K562 treated with DMSO at 1 percent for 12 hours (cell line): Measurements from ENCODE around the gene DACT1. TPM values are rescaled to one million over a fixed set of nuclear protein-coding genes. Genes with fewer than 3 reads are reported as not detected.

Experiments
- total RNA-seq: library from RNA; unstranded; fragments of 300-600 nt; gene quantifications from 2 replicates; pipeline ENCODE4 v1.2.3, GENCODE V29; 2022; ENCODE audit not compliant: insufficient read depth

The DACT1 gene, protein sequence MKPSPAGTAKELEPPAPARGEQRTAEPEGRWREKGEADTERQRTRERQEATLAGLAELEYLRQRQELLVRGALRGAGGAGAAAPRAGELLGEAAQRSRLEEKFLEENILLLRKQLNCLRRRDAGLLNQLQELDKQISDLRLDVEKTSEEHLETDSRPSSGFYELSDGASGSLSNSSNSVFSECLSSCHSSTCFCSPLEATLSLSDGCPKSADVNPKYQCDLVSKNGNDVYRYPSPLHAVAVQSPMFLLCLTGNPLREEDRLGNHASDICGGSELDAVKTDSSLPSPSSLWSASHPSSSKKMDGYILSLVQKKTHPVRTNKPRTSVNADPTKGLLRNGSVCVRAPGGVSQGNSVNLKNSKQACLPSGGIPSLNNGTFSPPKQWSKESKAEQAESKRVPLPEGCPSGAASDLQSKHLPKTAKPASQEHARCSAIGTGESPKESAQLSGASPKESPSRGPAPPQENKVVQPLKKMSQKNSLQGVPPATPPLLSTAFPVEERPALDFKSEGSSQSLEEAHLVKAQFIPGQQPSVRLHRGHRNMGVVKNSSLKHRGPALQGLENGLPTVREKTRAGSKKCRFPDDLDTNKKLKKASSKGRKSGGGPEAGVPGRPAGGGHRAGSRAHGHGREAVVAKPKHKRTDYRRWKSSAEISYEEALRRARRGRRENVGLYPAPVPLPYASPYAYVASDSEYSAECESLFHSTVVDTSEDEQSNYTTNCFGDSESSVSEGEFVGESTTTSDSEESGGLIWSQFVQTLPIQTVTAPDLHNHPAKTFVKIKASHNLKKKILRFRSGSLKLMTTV
- 0.31 TPM in 1 of 2 replicates, not detected in the other for total RNA-seq

DNA sequence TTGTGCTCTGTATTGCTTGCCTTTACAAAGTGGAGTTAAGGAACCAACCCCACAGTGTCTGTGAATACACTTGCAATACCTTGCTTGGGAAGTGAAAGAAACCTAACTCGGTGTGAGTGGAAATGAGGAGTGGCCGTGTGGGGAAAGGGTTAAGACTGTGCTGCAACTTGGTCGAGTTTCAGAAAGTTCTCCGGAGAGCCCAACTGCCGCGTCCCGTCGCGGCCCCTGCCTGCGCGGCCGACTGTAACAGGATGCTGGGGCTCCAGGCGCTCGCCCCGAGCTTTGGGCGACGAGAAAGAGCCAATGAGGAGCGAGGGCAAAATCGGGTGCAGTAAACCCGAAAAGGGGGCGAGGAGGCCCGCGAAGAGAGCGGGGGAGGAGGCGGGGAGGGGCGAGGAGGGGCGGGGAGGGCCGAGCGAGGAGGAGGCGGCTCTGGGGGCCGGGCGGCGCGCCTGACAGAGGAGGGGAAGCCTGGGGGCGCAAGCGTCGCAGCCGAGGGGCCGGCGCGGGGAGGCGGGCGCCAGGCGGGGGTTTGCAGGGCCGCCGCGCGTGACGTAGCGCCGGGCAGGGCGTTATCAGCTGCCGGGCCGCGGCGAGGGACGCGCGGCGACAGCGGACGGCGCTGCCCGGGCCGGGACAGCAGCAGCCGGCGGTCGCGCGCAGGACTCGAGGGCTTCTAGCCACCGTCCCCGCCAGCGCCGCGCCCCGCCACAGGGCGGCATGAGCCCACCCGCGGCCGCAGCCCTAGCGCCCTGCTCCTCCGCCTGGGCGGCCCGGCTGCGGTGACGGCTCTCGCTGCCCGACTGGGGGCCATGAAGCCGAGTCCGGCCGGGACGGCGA lies at the start of gene DACT1:
Gene DACT1, plus strand, starts transcription at position 572 of the 840 bp plus-strand sequence. Its CDS starts 241 bp downstream, at position 813.

Other genes starting within 250 kb of the DACT1 start
- gene TOMM20L, start 242.0 kb upstream of the DACT1 start, total RNA-seq = not detected in 2 replicates
- 29.8 and 39.9 TPM in 2 replicates for gene TIMM9, start 210.4 kb upstream of the DACT1 start, total RNA-seq
- gene KIAA0586, start 210.2 kb upstream of the DACT1 start, total RNA-seq = 5.0 and 7.2 TPM in 2 replicates